ENCODE data around the gene METTL9. TPM values are rescaled to one million over a fixed set of nuclear protein-coding genes. Genes with fewer than 3 reads are reported as not detected.
"Not testable (repeated sequence)": the region's sequence is repeated elsewhere in the genome, so short reads cannot be mapped to it uniquely, and the experiment has no call there.

The METTL9 gene
- total RNA-seq, 1 donor from 2014 or later, result 175 TPM

DNA sequence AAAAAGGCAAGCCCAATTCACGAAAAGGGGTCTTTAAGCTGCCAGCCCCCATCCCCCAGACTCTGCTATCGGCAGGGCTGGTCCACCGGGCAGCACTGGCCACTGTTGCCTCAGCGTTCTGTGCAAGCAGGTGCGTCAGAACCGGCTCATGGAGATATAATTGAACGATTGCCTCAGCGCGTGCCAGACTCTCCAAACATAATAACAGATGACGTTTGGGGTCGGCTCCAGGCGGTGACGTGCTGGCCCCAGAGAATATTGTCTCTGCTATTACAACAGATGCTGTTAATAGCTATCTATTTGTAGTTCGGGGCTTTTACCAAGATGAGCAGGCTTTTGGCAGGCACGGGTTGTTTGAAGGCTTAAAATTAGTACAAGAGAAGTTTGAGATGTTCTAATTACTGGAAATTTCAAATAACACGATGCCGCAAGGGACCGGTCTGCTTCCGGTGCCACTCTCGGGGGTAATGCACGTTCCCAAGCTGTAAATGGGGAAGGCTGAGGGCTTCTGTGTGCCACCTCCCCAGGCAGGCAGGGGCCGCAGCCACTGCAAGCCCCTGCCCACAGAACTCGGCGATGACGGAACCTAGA lies 42.6 kb upstream of the METTL9 start:
- not testable (repeated sequence) for H3K36me3 Mint-ChIP-seq (ENCODE audit: low read depth); H3K4me3 Mint-ChIP-seq; H3K27ac Mint-ChIP-seq (ENCODE audit: unreplicated experiment); DNase-seq (ENCODE audit: low read depth, low spot score); H3K9me3 Mint-ChIP-seq; H3K4me1 Mint-ChIP-seq
- H3K27me3 Mint-ChIP-seq (ENCODE audit: low read depth), result peaks cover 22% of the 10 kb centered on the region

DNA sequence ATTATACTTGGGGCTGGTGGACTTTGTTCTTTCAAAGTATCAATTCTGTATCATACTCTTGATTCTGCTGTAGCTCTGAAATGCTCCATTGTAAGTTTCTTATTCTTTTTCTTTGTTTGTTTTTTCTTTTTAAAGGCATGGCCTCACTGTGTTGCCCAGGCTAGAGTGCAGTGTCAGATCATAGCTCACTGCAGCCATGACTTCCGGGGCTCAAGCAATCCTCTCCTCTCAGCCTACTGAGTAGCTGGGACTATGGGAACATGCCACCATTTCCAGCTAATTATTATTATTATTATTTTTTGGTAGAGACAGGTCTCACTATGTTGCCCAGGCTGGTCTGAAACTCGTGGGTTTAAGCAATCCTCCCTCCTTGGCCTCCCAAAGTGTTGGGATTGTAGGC lies 38.9 kb upstream of the METTL9 start:
- H3K27me3 Mint-ChIP-seq (ENCODE audit: low read depth), result peaks cover 16% of the 10 kb centered on the region
- no peaks in the 10 kb centered on the region for H3K4me1 Mint-ChIP-seq
- no peak overlapping the region for H3K27ac Mint-ChIP-seq (ENCODE audit: unreplicated experiment)
- no peak overlapping the region for H3K4me3 Mint-ChIP-seq
- TF ChIP-seq, protein P1, sequence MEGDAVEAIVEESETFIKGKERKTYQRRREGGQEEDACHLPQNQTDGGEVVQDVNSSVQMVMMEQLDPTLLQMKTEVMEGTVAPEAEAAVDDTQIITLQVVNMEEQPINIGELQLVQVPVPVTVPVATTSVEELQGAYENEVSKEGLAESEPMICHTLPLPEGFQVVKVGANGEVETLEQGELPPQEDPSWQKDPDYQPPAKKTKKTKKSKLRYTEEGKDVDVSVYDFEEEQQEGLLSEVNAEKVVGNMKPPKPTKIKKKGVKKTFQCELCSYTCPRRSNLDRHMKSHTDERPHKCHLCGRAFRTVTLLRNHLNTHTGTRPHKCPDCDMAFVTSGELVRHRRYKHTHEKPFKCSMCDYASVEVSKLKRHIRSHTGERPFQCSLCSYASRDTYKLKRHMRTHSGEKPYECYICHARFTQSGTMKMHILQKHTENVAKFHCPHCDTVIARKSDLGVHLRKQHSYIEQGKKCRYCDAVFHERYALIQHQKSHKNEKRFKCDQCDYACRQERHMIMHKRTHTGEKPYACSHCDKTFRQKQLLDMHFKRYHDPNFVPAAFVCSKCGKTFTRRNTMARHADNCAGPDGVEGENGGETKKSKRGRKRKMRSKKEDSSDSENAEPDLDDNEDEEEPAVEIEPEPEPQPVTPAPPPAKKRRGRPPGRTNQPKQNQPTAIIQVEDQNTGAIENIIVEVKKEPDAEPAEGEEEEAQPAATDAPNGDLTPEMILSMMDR (conservative IDR thresholded peaks at IDR 0.05), result no peak
- H3K36me3 Mint-ChIP-seq (ENCODE audit: low read depth), result no peaks in the 10 kb centered on the region
- no peak for DNase-seq (ENCODE audit: low read depth, low spot score)
- H3K9me3 Mint-ChIP-seq, result no peaks in the 10 kb centered on the region

DNA sequence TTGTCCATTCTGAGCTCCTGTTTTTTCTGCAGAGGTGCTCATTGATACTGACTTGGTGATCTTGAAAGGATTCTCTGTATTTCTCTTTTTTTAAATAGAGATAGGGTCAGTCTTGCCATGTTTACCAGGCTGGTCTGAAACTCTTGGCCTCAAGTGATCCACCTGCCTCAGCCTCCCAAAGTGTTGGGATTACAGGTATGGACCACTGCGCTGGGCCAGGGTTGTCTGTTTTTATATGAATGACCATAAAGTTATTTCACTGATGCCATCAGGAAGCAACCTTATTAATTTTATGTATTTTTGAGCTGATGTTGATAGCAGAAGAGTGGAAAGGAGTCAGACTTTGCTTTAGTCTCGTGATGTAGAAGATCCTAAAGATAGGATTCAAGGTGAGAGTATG lies 35.7 kb upstream of the METTL9 start:
- Mint-ChIP-seq H3K36me3 (ENCODE audit: low read depth) (no peaks in the 10 kb centered on the region), H3K4me1 (no peaks in the 10 kb centered on the region)
- TF ChIP-seq, protein P1 (conservative IDR thresholded peaks at IDR 0.05), result no peak

DNA sequence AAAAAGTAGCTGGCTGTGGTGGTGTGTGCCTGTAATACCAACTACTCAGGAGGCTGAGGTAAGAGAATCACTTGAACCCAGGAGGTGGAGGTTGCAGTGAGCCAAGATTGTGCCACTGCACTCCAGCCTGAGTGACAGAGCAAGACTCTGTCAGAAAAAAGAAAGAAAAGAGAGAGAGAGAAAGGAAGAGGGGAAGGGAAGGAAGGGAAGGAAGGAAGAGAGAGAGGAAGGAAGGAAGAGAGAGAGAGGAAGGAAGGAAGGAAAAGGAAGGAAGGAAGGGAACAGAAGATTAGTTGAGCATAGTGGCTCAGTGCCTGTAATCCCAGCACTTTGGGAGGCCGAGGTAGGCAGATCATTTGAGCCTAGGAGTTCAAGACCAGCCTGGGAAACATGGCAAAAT lies 35.0 kb upstream of the METTL9 start:
- H3K27ac Mint-ChIP-seq (ENCODE audit: unreplicated experiment), result not testable (repeated sequence)

More for the DNA sequence above, 35.7 kb upstream of the METTL9 start:
- Mint-ChIP-seq H3K9me3 (no peaks in the 10 kb centered on the region), H3K27me3 (ENCODE audit: low read depth) (peaks cover 13% of the 10 kb centered on the region), H3K27ac (ENCODE audit: unreplicated experiment) (no peak overlapping the region), H3K4me3 (no peak overlapping the region)
- DNase-seq (ENCODE audit: low read depth, low spot score), result no peak

DNA sequence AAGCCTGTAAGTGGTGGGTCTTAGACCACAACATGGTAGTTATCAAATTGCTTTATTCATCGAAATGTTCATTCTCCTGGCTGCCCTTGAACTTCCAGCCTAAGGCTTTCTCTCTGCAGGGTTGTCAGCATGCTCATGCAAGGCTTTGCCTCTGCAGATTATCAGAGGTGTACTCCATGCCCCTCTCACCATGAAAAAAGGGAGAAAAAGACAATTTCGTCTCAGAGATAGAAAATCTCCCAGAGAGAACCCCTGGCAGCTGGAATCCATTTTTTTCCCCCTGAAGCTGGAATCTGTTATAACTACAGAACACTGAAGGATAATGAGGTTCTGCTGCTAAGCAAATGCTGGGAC lies 33.9 kb upstream of the METTL9 start:
- no peak for DNase-seq (ENCODE audit: low read depth, low spot score)
- Mint-ChIP-seq H3K36me3 (ENCODE audit: low read depth) (no peaks in the 10 kb centered on the region), H3K4me3 (no peak overlapping the region), H3K9me3 (no peaks in the 10 kb centered on the region), H3K4me1 (no peaks in the 10 kb centered on the region), H3K27me3 (ENCODE audit: low read depth) (peaks cover 13% of the 10 kb centered on the region), H3K27ac (ENCODE audit: unreplicated experiment) (no peak overlapping the region)
- TF ChIP-seq, protein P1 (conservative IDR thresholded peaks at IDR 0.05), result no peak

More for the DNA sequence above, 35.0 kb upstream of the METTL9 start:
- not testable (repeated sequence) for H3K9me3 Mint-ChIP-seq; H3K36me3 Mint-ChIP-seq (ENCODE audit: low read depth); DNase-seq (ENCODE audit: low read depth, low spot score); H3K4me3 Mint-ChIP-seq; H3K4me1 Mint-ChIP-seq
- peaks cover 13% of the 10 kb centered on the region for H3K27me3 Mint-ChIP-seq (ENCODE audit: low read depth)

DNA sequence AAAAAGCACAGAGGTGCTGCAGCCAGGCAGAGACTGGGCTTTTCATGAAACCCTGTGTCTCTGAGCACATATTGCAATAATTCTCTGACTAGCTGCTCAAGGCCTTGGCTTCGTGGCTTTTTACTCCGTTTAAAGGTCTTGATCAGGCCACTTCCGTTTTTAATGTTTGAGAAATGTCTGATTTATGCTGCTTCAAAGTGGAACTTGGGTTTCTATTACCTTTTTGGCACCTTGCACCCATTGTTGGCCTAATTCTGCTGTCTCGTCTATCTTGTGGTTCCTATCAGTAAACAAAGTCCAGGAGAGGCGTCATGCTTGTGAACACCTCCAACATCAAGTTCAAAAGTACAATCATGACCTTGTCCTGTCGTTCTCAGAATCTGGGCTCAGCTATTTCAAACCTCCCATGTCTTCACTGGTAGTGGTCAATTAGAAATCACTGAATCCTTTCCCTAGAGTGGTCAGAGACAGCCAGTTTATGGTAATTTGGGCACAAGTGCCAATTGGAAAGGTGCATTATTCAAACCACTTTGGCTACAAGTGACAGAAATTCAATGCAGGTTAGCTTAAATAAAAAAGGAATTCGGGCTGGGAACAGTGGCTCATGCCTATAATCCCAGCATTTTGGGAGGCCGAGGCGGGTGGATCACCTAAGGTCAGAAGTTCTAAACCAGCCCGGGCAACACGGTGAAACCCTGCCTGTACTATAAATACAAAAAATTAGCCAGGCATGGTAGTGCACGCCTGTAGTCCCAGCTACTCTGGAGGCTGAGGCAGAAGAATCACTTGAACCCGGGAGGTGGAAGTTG lies 33.3 kb upstream of the METTL9 start:
- Mint-ChIP-seq H3K27ac (ENCODE audit: unreplicated experiment) (no peak overlapping the region), H3K4me1 (no peaks in the 10 kb centered on the region), H3K36me3 (ENCODE audit: low read depth) (no peaks in the 10 kb centered on the region), H3K9me3 (no peaks in the 10 kb centered on the region), H3K27me3 (ENCODE audit: low read depth) (peaks cover 14% of the 10 kb centered on the region), H3K4me3 (no peak overlapping the region)
- TF ChIP-seq, protein P1 (conservative IDR thresholded peaks at IDR 0.05), result no peak
- no peak for DNase-seq (ENCODE audit: low read depth, low spot score)
